Smooth muscle cell (in vitro differentiated cells): ENCODE measurements around the gene AKAP10. TPM values are rescaled to one million over a fixed set of nuclear protein-coding genes. Genes with fewer than 3 reads are reported as not detected.
"Not testable (repeated sequence)": the region's sequence is repeated elsewhere in the genome, so short reads cannot be mapped to it uniquely, and the experiment has no call there.

Source experiments
- DNase-seq: peaks from one replicate; lab custom pipeline; 2025; ENCODE audit not compliant: unreplicated experiment; lab: John Stamatoyannopoulos, UW
- H2AFZ ChIP-seq: fragments of 200-600 bp; sonication (generic); 2 replicates; pipeline ENCODE4 v1.6.0; 2016; ENCODE audit warnings: antibody characterized with exemption, low read depth, mild to moderate bottlenecking
- H3F3A ChIP-seq: fragments of 200-600 bp; sonication (generic); 2 replicates; pipeline ENCODE4 v1.6.0; 2017; ENCODE audit warnings: antibody characterized with exemption, low read depth
- H3K27ac ChIP-seq: fragments of 200-600 bp; sonication (generic); 2 replicates; pipeline ENCODE4 v1.5.1; 2016; ENCODE audit warnings: low read depth, mild to moderate bottlenecking
- H3K27me3 ChIP-seq: fragments of 200-600 bp; sonication (generic); 2 replicates; pipeline ENCODE4 v1.6.1; 2016; ENCODE audit warnings: low read depth, mild to moderate bottlenecking
- H3K36me3 ChIP-seq: fragments of 200-600 bp; sonication (generic); 2 replicates; pipeline ENCODE4 v1.5.1; 2016; ENCODE audit warnings: low read depth
- H3K4me1 ChIP-seq: fragments of 200-600 bp; sonication (generic); 2 replicates; pipeline ENCODE4 v1.5.1; 2016; ENCODE audit warnings: low read depth
- H3K4me2 ChIP-seq: fragments of 200-600 bp; sonication (generic); 2 replicates; pipeline ENCODE4 v1.6.0; 2016; ENCODE audit warnings: mild to moderate bottlenecking
- H3K4me3 ChIP-seq: fragments of 200-600 bp; sonication (generic); 2 replicates; pipeline ENCODE4 v1.5.1; 2016; ENCODE audit warnings: mild to moderate bottlenecking
- H3K79me2 ChIP-seq: fragments of 200-600 bp; sonication (generic); 2 replicates; pipeline ENCODE4 v1.6.0; 2016; ENCODE audit warnings: low read depth, mild to moderate bottlenecking
- H3K9ac ChIP-seq: fragments of 200-600 bp; sonication (generic); 2 replicates; pipeline ENCODE4 v1.6.0; 2016; ENCODE audit warnings: low read depth
- H3K9me3 ChIP-seq: fragments of 200-600 bp; sonication (generic); replicated peaks from 2 replicates; pipeline ENCODE4 v1.5.1; 2016; ENCODE audit warnings: low read depth
- H4K20me1 ChIP-seq: fragments of 200-600 bp; sonication (generic); 2 replicates; pipeline ENCODE4 v1.6.0; 2016; ENCODE audit warnings: low read depth
- CTCF ChIP-seq: fragments of 200-600 bp; sonication (generic); IDR thresholded peaks from 2 replicates; pipeline ENCODE4 v1.5.1; 2017; ENCODE audit warnings: borderline replicate concordance, mild to moderate bottlenecking, antibody characterized with exemption; ENCODE audit not compliant: insufficient read depth, poor library complexity, severe bottlenecking
- WGBS: methylation state at CpG from one replicate; pipeline ENCODE4 v1.1.7; 2016; ENCODE audit warnings: low lambda C conversion rate; 5-methylcytosine and 5-hydroxymethylcytosine counted together
- polyA plus RNA-seq: library from polyadenylated mRNA; unstranded; fragments of >200 nt; fragmentation: Nextera tagmentation; extraction: Ambion mirVana; gene quantifications from 2 replicates; pipeline ENCODE4 v1.2.1, GENCODE V29; 2016
- total RNA-seq: library from RNA; depleted of rRNA; stranded (reverse); fragments of >200 nt; gene quantifications from 2 replicates; pipeline ENCODE4 v1.2.3, GENCODE V29; 2014

The AKAP10 gene
- total and polyA plus RNA-seq, 2 experiments from 2014 or later: 23.7 to 28.4 TPM

- no peaks in the 10 kb centered on the region for H3K36me3 ChIP-seq
- peak within 1 kb of the TSS; percentile 23 for H3K27ac ChIP-seq
- no peaks in the 10 kb centered on the region for H4K20me1 ChIP-seq
- H3K79me2 ChIP-seq: peaks cover 20% of the 10 kb centered on the region
- H3K4me2 ChIP-seq: peak within 1 kb of the TSS; percentile 95
- peak within 1 kb of the TSS; percentile 76 for H3K9ac ChIP-seq
- no peak for TF ChIP-seq CTCF
- H3K4me3 ChIP-seq: peak within 1 kb of the TSS; percentile 85
- H3K4me1 ChIP-seq: peaks cover 3% of the 10 kb centered on the region
- H3K27me3 ChIP-seq: no peaks in the 10 kb centered on the region
- no peaks in the 10 kb centered on the region for H3F3A ChIP-seq
- under 1% methylated on average over 92 of the region's 111 CpGs for WGBS
- DNase-seq: no peak
- no peaks in the 10 kb centered on the region for H3K9me3 ChIP-seq
- peak within 1 kb of the TSS; percentile 93 for H2AFZ ChIP-seq
These were observed 110.1 kb downstream of the AKAP10 start, which contains the start of gene ULK2 for GRCh38 chr17:19867329-19868078. Gene ULK2, minus strand, starts transcription at chr17:19867936. Its CDS starts 519 bp downstream, at chr17:19867417.

DNA sequence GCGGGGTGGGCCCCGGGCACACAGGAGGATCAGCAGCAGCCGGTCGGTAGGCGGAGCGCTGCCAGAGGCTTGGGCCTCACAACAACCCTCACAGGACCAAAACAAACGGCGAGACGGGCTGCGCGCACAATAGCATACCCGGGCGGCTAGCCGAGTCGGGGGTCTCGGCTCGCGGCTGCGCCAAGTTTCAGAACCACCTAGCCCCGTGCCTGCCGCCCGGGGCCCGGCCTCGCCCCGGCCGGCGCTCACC lies 110.6 kb downstream of the AKAP10 start:
- no peaks in the 10 kb centered on the region for H3K27me3 ChIP-seq
- TF ChIP-seq CTCF: no peak
- WGBS: under 1% methylated on average over 22 of the region's 27 CpGs
- H3K4me3 ChIP-seq: peak overlapping the region; percentile 85
- no peaks in the 10 kb centered on the region for H3K9me3 ChIP-seq
- H3K27ac ChIP-seq: peak overlapping the region; percentile 23
- H3K9ac ChIP-seq: peak overlapping the region; percentile 76
- peaks cover 20% of the 10 kb centered on the region for H3K79me2 ChIP-seq
- H3K4me2 ChIP-seq: peak overlapping the region; percentile 95
- peak overlapping the region; percentile 93 for H2AFZ ChIP-seq
- H3F3A ChIP-seq: no peaks in the 10 kb centered on the region
- no peak for DNase-seq
- peaks cover 3% of the 10 kb centered on the region for H3K4me1 ChIP-seq
- no peaks in the 10 kb centered on the region for H3K36me3 ChIP-seq
- H4K20me1 ChIP-seq: no peaks in the 10 kb centered on the region

- H3K27ac ChIP-seq: no peak overlapping the region
- H3K79me2 ChIP-seq: peaks cover 20% of the 10 kb centered on the region
- no peak overlapping the region for H2AFZ ChIP-seq
- no peak for TF ChIP-seq CTCF
- 94% methylated on average over 3 of the region's 3 CpGs for WGBS
- no peak for DNase-seq
- H3F3A ChIP-seq: no peaks in the 10 kb centered on the region
- no peak overlapping the region for H3K9ac ChIP-seq
- peaks cover 3% of the 10 kb centered on the region for H3K4me1 ChIP-seq
- no peaks in the 10 kb centered on the region for H3K27me3 ChIP-seq
- H3K9me3 ChIP-seq: no peaks in the 10 kb centered on the region
- H3K4me2 ChIP-seq: peak overlapping the region; percentile 95
- no peaks in the 10 kb centered on the region for H4K20me1 ChIP-seq
- H3K4me3 ChIP-seq: no peak overlapping the region
- H3K36me3 ChIP-seq: no peaks in the 10 kb centered on the region
These were observed 112.6 kb downstream of the AKAP10 start for GRCh38 chr17:19865021-19865420.

- H4K20me1 ChIP-seq, H3K27ac ChIP-seq, H3K4me3 ChIP-seq, H3K79me2 ChIP-seq, H3F3A ChIP-seq, H3K9me3 ChIP-seq, H2AFZ ChIP-seq, H3K27me3 ChIP-seq, DNase-seq, H3K4me2 ChIP-seq, H3K9ac ChIP-seq, H3K36me3 ChIP-seq, H3K4me1 ChIP-seq: not testable (repeated sequence)
- WGBS: over 99% methylated on average over 9 of the region's 9 CpGs
These were observed 116.9 kb downstream of the AKAP10 start for GRCh38 chr17:19860647-19861177.
